HCT116 (cell line): ENCODE measurements around the gene SLC22A5. TPM values are rescaled to one million over a fixed set of nuclear protein-coding genes. Genes with fewer than 3 reads are reported as not detected.
A peak's percentile ranks its signal among the peaks of the same experiment; 100 is the strongest.

Source experiments
- ATAC-seq: fragments of 200-7000 bp; cut with Tn5 transposase; 2 replicates; pipeline ENCODE4 v1.9.1; 2020; ENCODE audit warnings: mild to moderate bottlenecking, moderate library complexity
- BruUV-seq: library from RNA; stranded (reverse); fragments of 400-500 nt; replicated peaks from 2 replicates; lab custom pipeline; 2021; lab: Mats Ljungman, UMichigan
- CTCF ChIA-PET: fragments of 300-600 bp; sonication (Branson Sonifier 250); formaldehyde crosslinking; loops from one replicate; lab custom pipeline; 2021; ENCODE audit warnings: antibody characterized with exemption; lab: Charles Lee
- POLR2A ChIA-PET: fragments of 300-600, 350-600 bp; sonication (Branson Sonifier 250); formaldehyde crosslinking; loops from one replicate; lab custom pipeline; 2021; ENCODE audit warnings: antibody characterized with exemption; lab: Charles Lee
- RAD21 ChIA-PET, 2 experiments: fragments of 300-600 bp; sonication (Branson Sonifier 250); formaldehyde crosslinking; loops; one replicate each; lab custom pipeline; 2023; ENCODE audit warnings: low total read pairs in 2 of 2; ENCODE audit not compliant: uncharacterized antibody in 2 of 2, unreplicated experiment in 2 of 2, low non-redundant PET in 1 of 2; lab: Charles Lee
- DNase-seq: peaks from one replicate; pipeline ENCODE4 v3.0.0-alpha.2; 2010; ENCODE audit warnings: low read depth, low spot score
- H2AFZ ChIP-seq: fragments of 200-600 bp; shearing (Covaris generic), sonication (generic); 2 replicates; pipeline ENCODE4 v1.6.1; 2017; ENCODE audit warnings: low read depth, mixed run types, mixed read lengths, antibody characterized with exemption, low read length; ENCODE audit not compliant: poor library complexity, severe bottlenecking
- H3K27ac ChIP-seq: 2 replicates; pipeline ENCODE4 v1.5.1; 2012; ENCODE audit warnings: low read depth, low read length
- H3K27me3 ChIP-seq: fragments of 200-600 bp; sonication (generic); 2 replicates; pipeline ENCODE4 v1.6.1; 2016; ENCODE audit warnings: mixed run types, low read length, mixed read lengths; ENCODE audit not compliant: insufficient read depth
- H3K36me3 ChIP-seq, 2 experiments: fragments of 200-500 bp in 1 of 2; fragments of 200-600 bp in 1 of 2; sonication (Bioruptor generic) in 1 of 2; sonication (generic) in 1 of 2; 2 replicates each; pipeline versions ENCODE4 v1.5.1 to v1.6.1; 2014 to 2016; ENCODE audit warnings: low read length in 2 of 2, inconsistent platforms in 1 of 2, mixed read lengths in 1 of 2, mixed run types in 1 of 2; ENCODE audit not compliant: insufficient read depth in 2 of 2, control insufficient read depth in 1 of 2
- H3K4me1 ChIP-seq, 2 experiments: fragments of 200-600 bp in 1 of 2; sonication (generic) in 1 of 2; 2 replicates each; pipeline versions ENCODE4 v1.5.1 to v1.6.1; 2012 to 2017; ENCODE audit warnings: low read length in 2 of 2, inconsistent platforms in 1 of 2, mild to moderate bottlenecking in 1 of 2, mixed read lengths in 1 of 2, mixed run types in 1 of 2, moderate library complexity in 1 of 2; ENCODE audit not compliant: insufficient read depth in 2 of 2, control insufficient read depth in 1 of 2
- H3K4me2 ChIP-seq: fragments of 200-600 bp; sonication (generic); 2 replicates; pipeline ENCODE4 v1.6.1; 2017; ENCODE audit warnings: mixed run types, low read length, mixed read lengths
- H3K4me3 ChIP-seq, 2 experiments: fragments of 200-600 bp in 1 of 2; sonication (generic) in 1 of 2; replicated peaks in 1 of 2; 2 replicates each; pipeline ENCODE4 v1.5.1; 2011 to 2016; ENCODE audit warnings: low read length in 2 of 2, control low read depth in 1 of 2, low read depth in 1 of 2, mild to moderate bottlenecking in 1 of 2, mixed read lengths in 1 of 2, mixed run types in 1 of 2
- H3K79me2 ChIP-seq: fragments of 200-600 bp; sonication (generic); 2 replicates; pipeline ENCODE4 v1.6.1; 2017; ENCODE audit warnings: mild to moderate bottlenecking, mixed run types, low read length, moderate library complexity, mixed read lengths; ENCODE audit not compliant: insufficient read depth
- H3K9ac ChIP-seq: fragments of 200-600 bp; sonication (generic); 2 replicates; pipeline ENCODE4 v1.6.1; 2016; ENCODE audit warnings: low read length, mixed read lengths
- H3K9me2 ChIP-seq: fragments of 200-600 bp; sonication (generic), shearing (Covaris generic); 2 replicates; pipeline ENCODE4 v1.6.1; 2017; ENCODE audit warnings: mixed run types, mild to moderate bottlenecking, moderate library complexity; ENCODE audit not compliant: insufficient read depth
- H3K9me3 ChIP-seq, 2 experiments: fragments of 200-500 bp in 1 of 2; fragments of 200-600 bp in 1 of 2; sonication (Bioruptor generic) in 1 of 2; sonication (generic) in 1 of 2; 2 replicates each; pipeline ENCODE4 v1.6.1; 2014 to 2017; ENCODE audit warnings: low read length in 2 of 2, mixed read lengths in 2 of 2, inconsistent platforms in 1 of 2, low read depth in 1 of 2, mild to moderate bottlenecking in 1 of 2, mixed run types in 1 of 2, moderate library complexity in 1 of 2; ENCODE audit not compliant: control insufficient read depth in 1 of 2, insufficient read depth in 1 of 2
- H4K20me1 ChIP-seq: fragments of 200-600 bp; sonication (generic), shearing (Covaris generic); 2 replicates; pipeline ENCODE4 v1.6.1; 2017; ENCODE audit warnings: mixed run types, mild to moderate bottlenecking, moderate library complexity; ENCODE audit not compliant: insufficient read depth
- CEBPB ChIP-seq: IDR thresholded peaks from 2 replicates; pipeline ENCODE4 v1.6.1; 2012; ENCODE audit warnings: low read depth
- EZH2 ChIP-seq: fragments of 200-600 bp; sonication (generic); IDR thresholded peaks from 2 replicates; pipeline ENCODE4 v1.6.1; 2017; ENCODE audit warnings: antibody characterized with exemption, mixed run types
- POLR2A ChIP-seq: IDR thresholded peaks from 2 replicates; pipeline ENCODE4 v1.7.0; 2011; ENCODE audit warnings: borderline replicate concordance; ENCODE audit not compliant: insufficient read depth, insufficient read length; ENCODE audit errors: extremely low read depth
- SRF ChIP-seq: IDR thresholded peaks from 2 replicates; pipeline ENCODE4 v1.6.1; 2012; ENCODE audit warnings: low read depth
- YY1 ChIP-seq: IDR thresholded peaks from 2 replicates; pipeline ENCODE4 v1.6.1; 2011; ENCODE audit warnings: low read length, low read depth, moderate library complexity, mild to moderate bottlenecking; ENCODE audit not compliant: insufficient replicate concordance; ENCODE audit errors: extremely low read depth
- intact Hi-C: fragments of 100-400 bp; cut with micrococcal nuclease; formaldehyde crosslinking; loops from 2 replicates; pipeline ENCODE4 v1.10.0; 2022
- total RNA-seq: library from RNA; stranded (reverse); gene quantifications from one replicate; pipeline ENCODE4 v1.2.1, GENCODE V29; 2021; ENCODE audit not compliant: unreplicated experiment
- TF ChIP-seq, protein P1 (sequence below): IDR thresholded peaks from 2 replicates; pipeline ENCODE4 v1.6.1; 2012

Gene SLC22A5
- total RNA-seq, 1 experiment from 2014 or later = 9.9 TPM

DNA sequence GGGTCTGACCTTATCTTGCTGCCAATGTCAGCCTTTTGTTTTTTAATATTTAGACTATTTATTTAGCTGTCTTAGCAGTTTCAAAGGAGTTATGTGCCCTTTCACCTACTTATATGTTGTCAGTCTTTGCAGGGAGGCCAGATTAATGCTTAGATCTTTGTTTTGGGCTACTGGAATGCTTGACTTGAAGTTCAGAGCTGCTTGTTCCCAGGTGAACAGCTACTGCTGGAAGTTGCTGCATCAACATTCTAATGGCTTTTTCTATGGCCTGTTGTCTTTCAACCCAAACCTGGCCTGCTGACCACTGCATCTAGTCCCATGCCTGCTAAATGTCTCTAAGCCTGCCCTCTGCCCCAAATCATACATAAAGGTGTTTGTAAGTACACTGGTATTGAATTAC is 3.0 kb downstream of the SLC22A5 start:
- Histone ChIP-seq H3K9ac (no peak overlapping the region), H3K4me3 (no peak overlapping the region), H3K4me2 (0 out of 2 replicates have a peak overlapping the region, but pooled peaks have one; percentile 10), H3K27ac (no peak overlapping the region), H2AFZ (no peak overlapping the region), H3K9me2 (no peaks in the 10 kb centered on the region), H3K27me3 (no peaks in the 10 kb centered on the region), H4K20me1 (no peaks in the 10 kb centered on the region), H3K4me1 (peaks cover 3 to 32% of the 10 kb centered on the region in 2 experiments), H3K9me3 (no peaks in the 10 kb centered on the region), H3K36me3 (no peaks in the 10 kb centered on the region), H3K79me2 (peaks cover 27% of the 10 kb centered on the region; the same call in 1 of the 2 replicates)
- TF ChIP-seq CEBPB = no peak
- TF ChIP-seq EZH2 = no peak
- BruUV-seq = no TSS peak
- ChIA-PET POLR2A (no interaction called here), RAD21 (no interaction called here), CTCF (no interaction called here)
- ATAC-seq (no peak), DNase-seq (no peak)
- intact Hi-C loops = no loop called here

DNA sequence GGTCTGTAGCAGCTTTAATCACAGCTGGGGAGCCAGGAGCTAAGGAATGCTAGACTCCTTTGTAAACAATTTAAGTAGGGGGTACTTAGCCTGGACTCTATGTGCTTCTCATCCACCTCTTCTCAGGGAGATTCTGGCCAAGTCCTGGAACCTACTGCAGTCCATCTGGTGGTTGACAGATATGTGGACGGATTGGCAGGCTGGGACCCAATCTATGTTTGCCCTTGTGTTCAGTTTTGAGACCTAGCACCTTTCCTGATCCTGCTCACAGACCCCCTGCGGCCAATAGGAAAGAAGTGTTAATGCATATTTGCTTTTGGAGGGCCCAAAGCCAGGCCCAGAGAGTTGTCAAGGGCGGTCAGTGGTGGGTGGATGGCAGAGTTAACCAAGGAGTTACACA is 6.4 kb downstream of the SLC22A5 start:
- ChIA-PET POLR2A (no interaction called here), RAD21 (no interaction called here), CTCF (interaction anchor here (1.2 to 1.3 kb wide), 2 partner anchors 11 to 125 kb away, joined by 3 to 5 read pairs; no protein-coding TSS in a partner anchor)
- Histone ChIP-seq H3K79me2 (peaks cover 20% of the 10 kb centered on the region; the same call in 1 of the 2 replicates), H3K9ac (no peak overlapping the region), H2AFZ (no peak overlapping the region), H3K4me1 (peaks cover 3 to 19% of the 10 kb centered on the region in 2 experiments; a peak in 2 of 4 replicates), H3K4me2 (no peak overlapping the region), H3K27me3 (no peaks in the 10 kb centered on the region), H3K9me3 (no peaks in the 10 kb centered on the region), H3K9me2 (no peaks in the 10 kb centered on the region), H3K27ac (no peak overlapping the region), H4K20me1 (no peaks in the 10 kb centered on the region), H3K36me3 (no peaks in the 10 kb centered on the region; a peak in 1 of 4 replicates), H3K4me3 (no peak overlapping the region)
- no TSS peak for BruUV-seq
- DNase-seq (no peak), ATAC-seq (no peak)
- TF ChIP-seq POLR2A (no peak), YY1 (no peak), SRF (no peak)
- TF ChIP-seq, protein P1, sequence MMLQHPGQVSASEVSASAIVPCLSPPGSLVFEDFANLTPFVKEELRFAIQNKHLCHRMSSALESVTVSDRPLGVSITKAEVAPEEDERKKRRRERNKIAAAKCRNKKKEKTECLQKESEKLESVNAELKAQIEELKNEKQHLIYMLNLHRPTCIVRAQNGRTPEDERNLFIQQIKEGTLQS = no peak
- intact Hi-C loops = no loop called here
